K562 (cell line): ENCODE measurements around the gene BPI. TPM values are rescaled to one million over a fixed set of nuclear protein-coding genes. Genes with fewer than 3 reads are reported as not detected.

Experiments used
- ATAC-seq: fragments of 200-7000 bp; cut with Tn5 transposase; 3 replicates; pipeline ENCODE4 v1.9.1; 2020; ENCODE audit warnings: moderate library complexity
- BruUV-seq: library from RNA; stranded (reverse); fragments of 400-500 nt; replicated peaks from 2 replicates; lab custom pipeline; 2021; lab: Mats Ljungman, UMichigan
- CTCF ChIA-PET: fragments of 300-600 bp; formaldehyde crosslinking; extraction: SDS; loops from one replicate; lab custom pipeline; 2021; ENCODE audit warnings: low intra/inter-chr PET ratio; lab: Yijun Ruan, JAX
- POLR2A ChIA-PET: fragments of 300-600, 350-650 bp; sonication (Branson Sonifier 250); formaldehyde crosslinking; extraction: SDS; loops from one replicate; lab custom pipeline; 2021; ENCODE audit warnings: antibody characterized with exemption, inconsistent platforms; lab: Yijun Ruan, JAX
- DNase-seq, 4 experiments: peaks; one replicate each; pipeline versions ENCODE4 v3.0.0 to v3.0.0-alpha.2; 2011 to 2018; ENCODE audit warnings: low spot score in 3 of 4, mixed read lengths in 3 of 4; ENCODE audit errors: extremely low read depth in 1 of 4
- FAIRE-seq: peaks from 2 replicates; lab custom pipeline; 2011; peaks lifted over from hg19 to GRCh38; lab: Jason Lieb, UNC
- H2AFZ ChIP-seq: 2 replicates; pipeline ENCODE4 v1.6.0; 2011; ENCODE audit warnings: low read depth, low read length, control low read depth, inconsistent platforms
- H3K27ac ChIP-seq: fragments of 200-600 bp; 3 replicates; pipeline ENCODE4 v1.8.0; 2011; ENCODE audit warnings: low read depth, mild to moderate bottlenecking, control low read depth, inconsistent platforms, low read length, moderate library complexity, mixed read lengths; ENCODE audit errors: extremely low read depth
- H3K27me3 ChIP-seq, 2 experiments: fragments of 300-600 bp in 1 of 2; 2 replicates in 1 of 2; 3 replicates in 1 of 2; pipeline versions ENCODE4 v1.6.0 to v1.8.0; 2011; ENCODE audit warnings: inconsistent platforms in 2 of 2, low read length in 2 of 2, mild to moderate bottlenecking in 1 of 2, mixed read lengths in 1 of 2, moderate library complexity in 1 of 2; ENCODE audit not compliant: control insufficient read depth in 2 of 2, insufficient read depth in 2 of 2
- H3K36me3 ChIP-seq: fragments of 300-600 bp; 3 replicates; pipeline ENCODE4 v1.8.0; 2011; ENCODE audit warnings: mild to moderate bottlenecking, low read length, inconsistent platforms; ENCODE audit not compliant: control insufficient read depth, insufficient read depth
- H3K4me1 ChIP-seq, 2 experiments: fragments of 200-600 bp in 1 of 2; replicated peaks in 1 of 2; 2 replicates in 1 of 2; 3 replicates in 1 of 2; pipeline versions ENCODE4 v1.5.1 to v1.8.0; 2011; ENCODE audit warnings: inconsistent platforms in 2 of 2, low read length in 2 of 2, mild to moderate bottlenecking in 1 of 2, mixed read lengths in 1 of 2, moderate library complexity in 1 of 2; ENCODE audit not compliant: control insufficient read depth in 2 of 2, insufficient read depth in 2 of 2
- H3K4me2 ChIP-seq: 2 replicates; pipeline ENCODE4 v1.6.1; 2011; ENCODE audit warnings: low read length, control low read depth, inconsistent platforms, mixed read lengths; ENCODE audit not compliant: insufficient read depth
- H3K4me3 ChIP-seq: fragments of 200-600 bp; sonication (generic), shearing (Covaris generic); 2 replicates; pipeline ENCODE4 v1.5.1; 2016; ENCODE audit warnings: control low read depth, inconsistent platforms
- H3K79me2 ChIP-seq: fragments of 200-600 bp; 3 replicates; pipeline ENCODE4 v1.8.0; 2011; ENCODE audit warnings: low read length, inconsistent platforms; ENCODE audit not compliant: control insufficient read depth, insufficient read depth
- H3K9ac ChIP-seq, 2 experiments: 2 replicates each; pipeline versions ENCODE4 v1.6.0 to v1.6.1; 2011; ENCODE audit warnings: low read depth in 2 of 2, low read length in 2 of 2, control low read depth in 1 of 2, inconsistent platforms in 1 of 2, mild to moderate bottlenecking in 1 of 2, mixed read lengths in 1 of 2; ENCODE audit not compliant: insufficient read depth in 1 of 2
- H3K9me1 ChIP-seq: one replicate; pipeline ENCODE4 v1.6.0; 2011; ENCODE audit warnings: inconsistent platforms, mild to moderate bottlenecking, low read length, moderate library complexity; ENCODE audit not compliant: control insufficient read depth, insufficient read depth
- H3K9me3 ChIP-seq: replicated peaks from 2 replicates; pipeline ENCODE4 v1.5.1; 2011; ENCODE audit warnings: low read depth, low read length, inconsistent platforms; ENCODE audit not compliant: control insufficient read depth, insufficient read depth
- H4K20me1 ChIP-seq: replicated peaks from 2 replicates; pipeline ENCODE4 v1.6.1; 2011; ENCODE audit warnings: low read length, inconsistent platforms, mixed read lengths; ENCODE audit not compliant: control insufficient read depth, insufficient read depth
- CEBPZ ChIP-seq: fragments of 150-350 bp; IDR thresholded peaks from 2 replicates; pipeline ENCODE4 v1.6.1; 2014; ENCODE audit warnings: low read depth, mild to moderate bottlenecking, low read length, borderline replicate concordance
- EP400 ChIP-seq: fragments of 450-650 bp; IDR thresholded peaks from 2 replicates; pipeline ENCODE4 v1.6.1; 2017; ENCODE audit warnings: antibody characterized with exemption, mild to moderate bottlenecking, moderate library complexity
- HDGF ChIP-seq: fragments of 450-650 bp; IDR thresholded peaks from 2 replicates; pipeline ENCODE4 v1.6.1; 2016
- NR0B1 ChIP-seq: fragments of 450-650 bp; IDR thresholded peaks from one replicate; pipeline ENCODE4 v1.6.1; 2018; ENCODE audit warnings: mild to moderate bottlenecking, moderate library complexity; ENCODE audit not compliant: partially characterized antibody
- RBM17 ChIP-seq: fragments of 200-400 bp; formaldehyde crosslinking; IDR thresholded peaks from 2 replicates; pipeline ENCODE4 v1.6.1; 2017; ENCODE audit warnings: low read depth, mild to moderate bottlenecking, low read length, borderline replicate concordance
- SFPQ ChIP-seq: fragments of 200-400 bp; formaldehyde crosslinking; IDR thresholded peaks from 2 replicates; pipeline ENCODE4 v1.6.1; 2017; ENCODE audit warnings: mild to moderate bottlenecking, low read depth, low read length, moderate library complexity
- SMARCC2 ChIP-seq: fragments of 450-650 bp; IDR thresholded peaks from 2 replicates; pipeline ENCODE4 v1.6.1; 2017; ENCODE audit warnings: antibody characterized with exemption, moderate library complexity, mild to moderate bottlenecking, low read depth
- THAP7 ChIP-seq: fragments of 250-450 bp; sonication (Bioruptor Pico); IDR thresholded peaks from 2 replicates; pipeline ENCODE4 v1.5.0; 2021
- TSHZ1 ChIP-seq: fragments of 250-450 bp; sonication (Bioruptor Pico); IDR thresholded peaks from 2 replicates; pipeline ENCODE4 v1.4.0; 2020; ENCODE audit warnings: mild to moderate bottlenecking, moderate library complexity
- ZNF324 ChIP-seq: fragments of 250-450 bp; sonication (Bioruptor Pico); IDR thresholded peaks from 2 replicates; pipeline ENCODE4 v1.4.0; 2020; ENCODE audit warnings: mild to moderate bottlenecking
- ZNF696 ChIP-seq: fragments of 250-450 bp; sonication (Bioruptor Pico); conservative IDR thresholded peaks from 2 replicates; pipeline ENCODE4 v1.4.0; 2020; ENCODE audit warnings: mild to moderate bottlenecking, moderate library complexity
- WGBS: fragments of 100-300 bp; shearing (Covaris generic); methylation state at CpG from one replicate; pipeline ENCODE4 v1.1.6; 2016; ENCODE audit warnings: low coverage, mixed read lengths; ENCODE audit not compliant: insufficient coverage; ENCODE audit errors: missing lambda C conversion rate; 5-methylcytosine and 5-hydroxymethylcytosine counted together
- in situ Hi-C: fragments of 300-500 bp; cut with MboI; formaldehyde crosslinking; loops from 4 replicates; pipeline ENCODE4 v1.15.0; 2018; ENCODE audit warnings: inconsistent platforms, mixed read lengths
- intact Hi-C: fragments of 100-400 bp; cut with micrococcal nuclease; formaldehyde crosslinking; loops from 2 replicates; pipeline ENCODE4 v1.14.2; 2022
- polyA plus RNA-seq, 8 experiments: library from polyadenylated mRNA; depleted of rRNA in 4 of 8; stranded (reverse) in 5 of 8; unstranded in 3 of 8; fragments of >200 nt; fragmentation: Nextera tagmentation in 2 of 8; fragmentation: Illumina TruSeq in 1 of 8; extraction: Ambion mirVana in 2 of 8; extraction: Trizol in 1 of 8; gene quantifications; 2 replicates each; pipeline versions ENCODE4 v1.2.1 to v1.2.3, GENCODE V29; 2011 to 2014; ENCODE audit warnings: inconsistent platforms in 1 of 8, missing spikeins in 1 of 8
- total RNA-seq, 7 experiments: library from RNA; depleted of rRNA in 6 of 7; stranded (reverse); fragments of >200 nt in 6 of 7; fragmentation: Illumina TruSeq in 2 of 7; extraction: Trizol in 2 of 7; gene quantifications; 2 replicates each; pipeline versions ENCODE4 v1.2.1 to v1.2.3, GENCODE V29; 2011 to 2021; ENCODE audit warnings: low replicate concordance in 1 of 7

Gene BPI
- total and polyA plus RNA-seq, 9 of the 15 experiments (the other 6 are each of a cell fraction or from before 2014, with no cell fraction given), result not detected

GRCh38 chr20:38325167-38325566 lies 21.2 kb downstream of the BPI start:
- no peak overlapping the region for H3K27ac ChIP-seq
- H2AFZ ChIP-seq, result no peak overlapping the region
- H3K4me3 ChIP-seq, result no peak overlapping the region
- peaks cover 29 to 38% of the 10 kb centered on the region in 2 experiments; a peak in 3 of 5 replicates for H3K27me3 ChIP-seq
- ChIA-PET POLR2A (interaction anchor here (0.9 kb wide), 1 partner anchor 288 kb away, joined by 3 read pairs; no protein-coding TSS in a partner anchor), CTCF (no interaction called here)
- no TSS peak for BruUV-seq
- no peaks in the 10 kb centered on the region for H3K4me1 ChIP-seq
- H4K20me1 ChIP-seq, result no peaks in the 10 kb centered on the region
- no peaks in the 10 kb centered on the region for H3K36me3 ChIP-seq
- FAIRE-seq, result no peak
- H3K79me2 ChIP-seq, result no peaks in the 10 kb centered on the region
- no peak for DNase-seq
- no peaks in the 10 kb centered on the region for H3K9me1 ChIP-seq
- intact Hi-C loops (no loop called here), in situ Hi-C loops (no loop called here)
- no peak for ATAC-seq
- H3K4me2 ChIP-seq, result no peak overlapping the region
- 6% methylated on average over 3 of the region's 3 CpGs for WGBS
- H3K9me3 ChIP-seq, result no peaks in the 10 kb centered on the region
- no peak overlapping the region for H3K9ac ChIP-seq
- TF ChIP-seq HDGF (no peak), TSHZ1 (no peak), THAP7 (no peak), ZNF324 (CRISPR knock-in tag) (no peak), RBM17 (no peak), EP400 (no peak), NR0B1 (no peak), ZNF696 (no peak), CEBPZ (no peak), SMARCC2 (no peak), SFPQ (no peak)
